Adrenal gland (tissue), 12 donors: ENCODE results near the gene MKKS. TPM values are rescaled to one million over a fixed set of nuclear protein-coding genes. Genes with fewer than 3 reads are reported as not detected.
"Not testable (repeated sequence)": the region's sequence is repeated elsewhere in the genome, so short reads cannot be mapped to it uniquely, and the experiment has no call there.

ENCODE experiments used
- DNase-seq, 7 donors: peaks; one replicate each; pipeline ENCODE4 v3.0.0-alpha.2; 2019 to 2020
- H3K27ac ChIP-seq, 5 donors: fragments of 200-600 bp; sonication (generic) in 4 of 5; 1 replicate in 3 of 5; 2 replicates in 2 of 5; pipeline versions ENCODE4 v1.5.1 to v1.8.0; 2016 to 2020; ENCODE audit warnings: mild to moderate bottlenecking in 1 of 5
- H3K27me3 ChIP-seq: fragments of 200-600 bp; 2 replicates; pipeline ENCODE4 v1.8.0; 2021
- H3K36me3 ChIP-seq, 2 donors: fragments of 200-600 bp; replicated peaks in 1 of 2; 1 replicate in 1 of 2; 2 replicates in 1 of 2; pipeline versions ENCODE4 v1.5.1 to v1.8.0; 2018 to 2022
- H3K4me1 ChIP-seq, 2 donors: fragments of 200-600 bp; replicated peaks in 1 of 2; 1 replicate in 1 of 2; 2 replicates in 1 of 2; pipeline versions ENCODE4 v1.5.1 to v1.8.0; 2018 to 2021
- H3K4me3 ChIP-seq, 4 donors: fragments of 200-600 bp; sonication (generic) in 3 of 4; one replicate each; pipeline ENCODE4 v1.5.1; 2016 to 2018
- H3K9me3 ChIP-seq, 3 donors: fragments of 200-600 bp; sonication (generic) in 1 of 3; replicated peaks in 1 of 3; 1 replicate in 2 of 3; 2 replicates in 1 of 3; pipeline versions ENCODE4 v1.5.1 to v1.8.0; 2016 to 2021
- CTCF ChIP-seq, 6 experiments: fragments of 450-650 bp in 4 of 6; fragments of 200-600 bp in 2 of 6; sonication (generic) in 1 of 6; IDR thresholded peaks; 1 replicate in 5 of 6; 2 replicates in 1 of 6; pipeline versions ENCODE4 v1.5.1 to v1.8.0; 2016 to 2021; ENCODE audit warnings: antibody characterized with exemption in 6 of 6, mild to moderate bottlenecking in 2 of 6, moderate library complexity in 1 of 6
- POLR2A ChIP-seq, 2 donors: fragments of 450-650 bp; IDR thresholded peaks; one replicate each; pipeline ENCODE4 v1.6.1; 2017; ENCODE audit warnings: antibody characterized with exemption in 2 of 2, mild to moderate bottlenecking in 2 of 2, moderate library complexity in 1 of 2
- WGBS, 4 donors: extraction: QIAGEN DNeasy Blood & Tissue Kit in 2 of 4; methylation state at CpG; one replicate each; pipeline versions ENCODE4 v1.1.5 to v1.1.7; 2013 to 2017; 5-methylcytosine and 5-hydroxymethylcytosine counted together
- intact Hi-C, 2 donors: fragments of 100-400 bp; cut with DNase I; formaldehyde crosslinking; loops; one replicate each; pipeline versions ENCODE4 v1.14.1 to v1.15.0; 2022 to 2023
- polyA plus RNA-seq, 3 donors: library from polyadenylated mRNA; stranded (reverse); fragments of 200-250 nt in 2 of 3; fragments of 350-450 nt in 1 of 3; fragmentation: Illumina TruSeq in 1 of 3; extraction: RNeasy Lipid Tissue Mini Kit (QIAGEN cat#74804) in 1 of 3; gene quantifications; one replicate each; pipeline ENCODE4 v1.2.3, GENCODE V29; 2013 to 2014
- total RNA-seq, 9 donors: library from RNA; depleted of rRNA in 4 of 9; stranded (reverse); fragments of >200 nt in 4 of 9; fragments of 120-200 nt in 1 of 9; fragmentation: NEBNext Ultra II Directional in 1 of 9; extraction: Animal tissue kit (Norgen Biotek cat#: 25700) in 1 of 9; gene quantifications; one replicate each; pipeline versions ENCODE4 v1.1.0 to v1.2.4, GENCODE V29; 2013 to 2023
- donor health status: healthy with polysubstance abuse.
- donor health status: Bipolar disorder and iron deficiency.
- donor health status: DM: yes; HTN: yes; CAD: no.
- donor health status: DM: no; HTN: no; CAD: no.
- donor health status: DM: no; HTN: no; CAD: no.
- donor health status: DM: yes; HTN: yes; CAD: no.

Gene MKKS
- total and polyA plus RNA-seq, 12 donors: 6.1 to 29.1 (median 15.6) TPM

GRCh38 chr20:10419550-10420133 lies 14.4 kb downstream of the MKKS start:
- H3K4me3 ChIP-seq: no peak overlapping the region
- peaks cover 0 to 17% of the 10 kb centered on the region in 2 donors for H3K4me1 ChIP-seq
- 87 to 90% (median 88%) methylated on average over 5 of the region's 5 CpGs for WGBS, 4 donors
- H3K27ac ChIP-seq: no peak overlapping the region
- no peaks in the 10 kb centered on the region for H3K9me3 ChIP-seq
- intact Hi-C loops: loop anchor here in 1 of 2 donors (10.0 kb wide), 2 partner anchors 305 to 445 kb away; no protein-coding TSS in a partner anchor
- no peak for TF ChIP-seq POLR2A (IDR thresholded peaks at IDR 0.05)
- no peak for TF ChIP-seq CTCF (IDR thresholded peaks at IDR 0.05)
- H3K27me3 ChIP-seq: no peaks in the 10 kb centered on the region
- no peak for DNase-seq
- no peaks in the 10 kb centered on the region for H3K36me3 ChIP-seq

- intact Hi-C loops, H3K27ac ChIP-seq: not testable (repeated sequence)
- WGBS, 4 donors: 83 to 99% (median 98%) methylated on average over 2 of the region's 2 CpGs
Observed at GRCh38 chr20:10417218-10417617, 16.8 kb downstream of the MKKS start.

GRCh38 chr20:10415013-10415650 lies 18.9 kb downstream of the MKKS start:
- TF ChIP-seq CTCF (IDR thresholded peaks at IDR 0.05): no peak
- TF ChIP-seq POLR2A (IDR thresholded peaks at IDR 0.05): no peak
- 51 to 60% (median 56%) methylated on average over 3 of the region's 3 CpGs for WGBS, 4 donors
- intact Hi-C loops: no loop called here
- peaks cover 0 to 11% of the 10 kb centered on the region in 2 donors for H3K36me3 ChIP-seq
- no peak overlapping the region for H3K4me3 ChIP-seq
- no peaks in the 10 kb centered on the region for H3K27me3 ChIP-seq
- peaks cover 0 to 17% of the 10 kb centered on the region in 2 donors for H3K4me1 ChIP-seq
- DNase-seq: no peak
- no peak overlapping the region for H3K27ac ChIP-seq
- no peaks in the 10 kb centered on the region for H3K9me3 ChIP-seq

More at GRCh38 chr20:10417218-10417617, 16.8 kb downstream of the MKKS start:
- H3K9me3 ChIP-seq, H3K27me3 ChIP-seq, H3K4me3 ChIP-seq, DNase-seq: not testable (repeated sequence)
- Histone ChIP-seq H3K4me1 (peaks cover 0 to 17% of the 10 kb centered on the region in 2 donors), H3K36me3 (peaks cover 0 to 11% of the 10 kb centered on the region in 2 donors)

GRCh38 chr20:10412591-10413408 lies 21.2 kb downstream of the MKKS start:
- peaks cover 0 to 11% of the 10 kb centered on the region in 2 donors for H3K36me3 ChIP-seq
- H3K27me3 ChIP-seq: no peaks in the 10 kb centered on the region
- no peak overlapping the region for H3K4me3 ChIP-seq
- no peak for DNase-seq
- peaks cover 0 to 12% of the 10 kb centered on the region in 2 donors for H3K4me1 ChIP-seq
- H3K27ac ChIP-seq: no peak overlapping the region
- WGBS, 4 donors: 79 to 87% (median 86%) methylated on average over 4 to 5 of the region's 5 CpGs
- intact Hi-C loops: no loop called here
- TF ChIP-seq POLR2A (IDR thresholded peaks at IDR 0.05) (no peak), CTCF (IDR thresholded peaks at IDR 0.05) (no peak)
- H3K9me3 ChIP-seq: no peaks in the 10 kb centered on the region
